ENCODE data around the gene CYP2U1.

DNA sequence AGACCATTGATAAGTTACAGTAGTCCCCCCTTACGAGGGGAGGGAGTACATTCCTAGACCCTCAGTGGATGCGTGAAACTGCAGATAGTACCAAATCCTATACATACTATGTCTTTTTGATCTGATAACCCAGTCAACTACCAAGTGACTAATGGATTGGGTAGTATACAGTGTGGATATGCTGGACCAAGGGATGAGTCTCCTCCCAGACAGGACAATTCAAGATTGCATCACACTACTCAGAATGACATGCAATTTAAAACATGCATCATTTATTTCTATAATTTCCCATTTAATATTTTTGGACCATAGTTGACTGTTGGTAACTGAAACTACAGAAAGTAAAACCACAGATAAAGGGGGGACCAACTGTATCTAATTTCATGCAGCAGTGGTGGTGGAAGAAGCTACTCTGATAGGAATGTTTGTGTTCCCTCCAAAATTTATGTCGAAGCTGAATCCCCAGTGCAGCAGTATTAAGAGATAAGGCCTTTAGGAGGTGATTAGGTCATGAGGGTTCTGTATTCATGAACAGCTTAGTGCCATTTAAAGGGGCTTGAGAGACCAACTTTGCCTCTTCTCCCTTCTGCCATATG is 70.3 kb downstream of the CYP2U1 start:
- TF ChIP-seq EZH2 (IDR thresholded peaks at IDR 0.05) (no peak), POLR2AphosphoS5 (IDR thresholded peaks at IDR 0.05; ENCODE audit: borderline replicate concordance, low read depth, low read length) (no peak)
